Panc1 (cell line): ENCODE results near the gene GPD1L. TPM values are rescaled to one million over a fixed set of nuclear protein-coding genes. Genes with fewer than 3 reads are reported as not detected.

Source experiments
- ATAC-seq: fragments of 200-7000 bp; cut with Tn5 transposase; 2 replicates; pipeline ENCODE4 v1.9.1; 2020; ENCODE audit warnings: mild to moderate bottlenecking, moderate library complexity
- BruUV-seq: library from RNA; stranded (reverse); fragments of 400-500 nt; replicated peaks from 2 replicates; lab custom pipeline; 2021; lab: Mats Ljungman, UMichigan
- CTCF ChIA-PET: fragments of 300-600 bp; sonication (Branson Sonifier 250); formaldehyde crosslinking; loops from one replicate; lab custom pipeline; 2022; ENCODE audit warnings: antibody characterized with exemption; lab: Charles Lee
- POLR2A ChIA-PET: fragments of 300-600 bp; sonication (Branson Sonifier 250); formaldehyde crosslinking; loops from one replicate; lab custom pipeline; 2022; ENCODE audit warnings: antibody characterized with exemption; lab: Charles Lee
- DNase-seq: peaks from one replicate; pipeline ENCODE4 v3.0.0-alpha.2; 2010; ENCODE audit warnings: low read depth, low spot score
- H3K27ac ChIP-seq: 2 replicates; pipeline ENCODE4 v1.5.1; 2011; ENCODE audit warnings: mild to moderate bottlenecking, low read length, inconsistent platforms
- H3K27me3 ChIP-seq: fragments of 200-500 bp; sonication (Bioruptor generic); 2 replicates; pipeline ENCODE4 v1.6.0; 2014; ENCODE audit warnings: low read length, inconsistent platforms; ENCODE audit not compliant: control insufficient read depth, insufficient read depth
- H3K36me3 ChIP-seq: fragments of 200-500 bp; sonication (Bioruptor generic); 2 replicates; pipeline ENCODE4 v1.5.1; 2014; ENCODE audit warnings: inconsistent platforms, mild to moderate bottlenecking, low read length, moderate library complexity; ENCODE audit not compliant: control insufficient read depth, insufficient read depth
- H3K4me1 ChIP-seq: 2 replicates; pipeline ENCODE4 v1.5.1; 2011; ENCODE audit warnings: inconsistent platforms, mild to moderate bottlenecking, low read length, moderate library complexity; ENCODE audit not compliant: control insufficient read depth, insufficient read depth
- H3K4me3 ChIP-seq, 2 experiments: 2 replicates each; pipeline ENCODE4 v1.5.1; 2011 to 2012; ENCODE audit warnings: low read depth in 2 of 2, low read length in 2 of 2, mild to moderate bottlenecking in 2 of 2, inconsistent platforms in 1 of 2, moderate library complexity in 1 of 2
- H3K9me3 ChIP-seq: fragments of 200-500 bp; sonication (Bioruptor generic); 2 replicates; pipeline ENCODE4 v1.5.1; 2014; ENCODE audit warnings: low read depth, mild to moderate bottlenecking, inconsistent platforms, low read length, moderate library complexity; ENCODE audit not compliant: control insufficient read depth, insufficient read depth
- CTCF ChIP-seq: fragments of 450-650 bp; IDR thresholded peaks from 2 replicates; pipeline ENCODE4 v1.5.1; 2017; ENCODE audit warnings: mild to moderate bottlenecking
- POLR2AphosphoS5 ChIP-seq: IDR thresholded peaks from 2 replicates; pipeline ENCODE4 v1.6.1; 2012; ENCODE audit warnings: mild to moderate bottlenecking, low read depth, low read length, moderate library complexity
- REST ChIP-seq, 2 experiments: IDR thresholded peaks; 2 replicates each; pipeline ENCODE4 v1.6.1; 2011 to 2012; ENCODE audit warnings: low read depth in 2 of 2, control low read depth in 1 of 2, low read length in 1 of 2, mild to moderate bottlenecking in 1 of 2, moderate library complexity in 1 of 2; ENCODE audit not compliant: insufficient read depth in 1 of 2
- SIN3A ChIP-seq: IDR thresholded peaks from 2 replicates; pipeline ENCODE4 v1.6.1; 2012; ENCODE audit warnings: low read depth, mild to moderate bottlenecking, low read length, moderate library complexity, borderline replicate concordance; ENCODE audit not compliant: insufficient read depth
- TCF7L2 ChIP-seq: IDR thresholded peaks from 2 replicates; pipeline ENCODE4 v1.6.1; 2011; ENCODE audit warnings: mild to moderate bottlenecking, low read depth, low read length, inconsistent platforms
- in situ Hi-C: cut with HindIII; loops from 2 replicates; pipeline ENCODE4 v1.10.0; 2016; ENCODE audit warnings: low sequenced_read_pairs, low pct_unique_long_range_greater_than_20kb
- intact Hi-C: fragments of 100-400 bp; cut with micrococcal nuclease; formaldehyde crosslinking; loops from one replicate; pipeline ENCODE4 v1.10.0; 2022; ENCODE audit not compliant: unreplicated experiment
- total RNA-seq: library from RNA; stranded (reverse); gene quantifications from one replicate; pipeline ENCODE4 v1.2.1, GENCODE V29; 2021; ENCODE audit not compliant: unreplicated experiment

The GPD1L gene
- total RNA-seq, 1 experiment from 2014 or later, result 10.5 TPM

GRCh38 chr3:32143849-32144757, 37.7 kb downstream of the GPD1L start:
- H3K36me3 ChIP-seq, result no peaks in the 10 kb centered on the region
- in situ Hi-C loops (no loop called here), intact Hi-C loops (loop anchor here (2.0 kb wide), 1 partner anchor 125 kb away; no protein-coding TSS in a partner anchor)
- H3K9me3 ChIP-seq, result no peaks in the 10 kb centered on the region
- CTCF ChIA-PET, result interaction anchor here (0.6 to 1.1 kb wide), 2 partner anchors 19 to 434 kb away, joined by 3 read pairs; no protein-coding TSS in a partner anchor
- BruUV-seq, result no TSS peak
- no peaks in the 10 kb centered on the region for H3K4me1 ChIP-seq
- ATAC-seq, result peak; percentile 88
- peak; percentile 57 for DNase-seq
- H3K27ac ChIP-seq, result 0 out of 2 replicates have a peak overlapping the region, but pooled peaks have one; percentile 29
- H3K27me3 ChIP-seq, result no peaks in the 10 kb centered on the region
- H3K4me3 ChIP-seq, result no peak overlapping the region
- TF ChIP-seq SIN3A (no peak), CTCF (peak; percentile 77)
- POLR2A ChIA-PET, result no interaction called here

- POLR2A ChIA-PET, result no interaction called here
- intact Hi-C loops (no loop called here), in situ Hi-C loops (no loop called here)
- TF ChIP-seq REST (IDR thresholded peaks at IDR 0.05; ENCODE audit: insufficient read depth in 1 of 2, low read depth in 2 of 2, low read length in 1 of 2), result no peak
- no peak for TF ChIP-seq SIN3A
- no peak for TF ChIP-seq TCF7L2
- TF ChIP-seq CTCF, result no peak
- TF ChIP-seq POLR2AphosphoS5, result no peak
- Histone ChIP-seq H3K4me3 (no peak overlapping the region), H3K9me3 (no peaks in the 10 kb centered on the region), H3K27ac (no peak overlapping the region; the same call in 1 of the 2 replicates), H3K4me1 (no peaks in the 10 kb centered on the region), H3K27me3 (no peaks in the 10 kb centered on the region), H3K36me3 (no peaks in the 10 kb centered on the region)
- CTCF ChIA-PET, result no interaction called here
- ATAC-seq, result no peak
- no TSS peak for BruUV-seq
- no peak for DNase-seq
Observed at GRCh38 chr3:32146746-32147211, 40.4 kb downstream of the GPD1L start.
